Activated CD8-positive, alpha-beta memory T cell treated with anti-CD3 and anti-CD28 coated beads, Interleukin-2, amount 50 U/mL, for 1 hour (primary cell): ENCODE measurements around the gene IYD.
"Not testable (repeated sequence)": the region's sequence is repeated elsewhere in the genome, so short reads cannot be mapped to it uniquely, and the experiment has no call there.

Experiments
- DNase-seq: peaks from one replicate; pipeline ENCODE4 v3.0.0-alpha.2; 2020; ENCODE audit errors: extremely low read depth

Gene IYD

DNA sequence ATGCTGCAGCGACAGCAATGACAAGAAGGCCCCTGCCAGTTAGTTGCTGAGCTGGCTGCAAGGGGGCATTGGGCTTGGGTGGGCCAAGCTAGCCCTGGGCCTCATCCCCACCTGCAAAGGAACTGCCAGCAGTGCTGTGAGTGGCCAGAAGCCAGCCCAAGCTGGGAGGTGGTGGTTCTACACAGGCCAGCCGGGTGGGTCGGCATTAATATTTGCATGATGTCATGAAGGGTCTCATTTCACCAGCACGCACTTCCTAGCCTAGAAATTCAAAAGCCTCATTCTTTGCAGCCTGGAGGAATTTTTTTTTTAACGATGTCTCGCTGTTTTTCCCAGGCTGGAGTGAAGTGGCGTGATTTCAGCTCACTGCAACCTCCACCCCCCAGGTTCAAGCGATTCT lies 62.0 kb downstream of the IYD start:
- DNase-seq, result no peak

DNA sequence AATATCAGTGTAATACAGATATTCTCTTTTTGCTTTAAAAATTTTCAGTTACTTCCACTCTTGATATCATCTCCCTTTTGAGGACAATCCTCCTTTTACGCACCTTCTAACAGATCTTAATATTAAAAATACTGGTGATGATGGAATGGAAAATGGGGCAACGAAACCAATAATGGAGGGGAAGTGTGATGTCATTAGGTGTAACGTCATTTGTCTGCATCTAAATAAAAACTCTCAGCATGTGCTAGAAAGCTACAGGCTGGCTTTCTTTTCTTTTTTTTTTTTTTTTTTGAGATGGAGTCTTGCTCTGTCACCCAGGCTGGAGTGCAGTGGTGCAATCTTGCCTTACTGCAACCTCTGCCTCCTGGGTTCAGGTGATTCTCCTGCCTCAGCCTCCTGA lies 66.5 kb downstream of the IYD start:
- no peak for DNase-seq

DNA sequence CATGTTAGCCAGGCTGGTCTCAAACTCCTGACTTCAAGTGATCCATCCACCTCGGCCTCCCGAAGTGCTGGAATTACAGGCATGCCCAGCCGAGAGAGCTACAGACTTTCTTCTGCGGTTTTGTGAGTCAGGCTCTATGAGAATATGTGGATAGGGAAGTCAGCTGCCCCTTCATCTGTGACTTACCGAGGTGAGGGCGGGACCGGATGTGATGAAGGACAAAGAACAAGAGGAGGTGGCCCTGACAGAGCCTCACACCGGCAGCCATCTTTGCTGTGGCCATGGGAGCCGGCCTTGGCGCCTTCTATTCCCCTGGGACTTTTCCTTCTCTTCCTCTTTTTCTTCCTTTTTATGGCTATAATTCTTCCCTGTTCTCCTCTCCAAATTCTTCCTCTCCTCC lies 67.0 kb downstream of the IYD start:
- no peak for DNase-seq

DNA sequence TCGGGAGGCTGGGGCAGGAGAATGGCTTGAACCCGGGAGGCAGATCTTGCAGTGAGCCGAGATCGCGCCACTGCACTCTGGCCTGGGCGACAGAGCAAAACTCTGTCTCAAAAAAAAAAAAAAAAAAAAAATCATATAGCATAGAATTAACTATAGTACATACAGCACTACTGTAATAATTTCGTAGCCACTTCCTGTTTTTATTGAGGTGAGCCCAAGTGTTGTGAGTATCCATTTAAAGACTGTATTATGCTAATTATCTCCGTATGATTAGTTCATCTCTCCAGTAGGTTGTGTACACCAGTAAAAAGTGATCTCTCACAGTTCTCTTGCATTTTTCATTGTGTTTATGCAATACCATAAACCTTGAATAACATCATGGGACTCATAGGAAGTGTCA lies 70.6 kb downstream of the IYD start:
- no peak for DNase-seq

DNA sequence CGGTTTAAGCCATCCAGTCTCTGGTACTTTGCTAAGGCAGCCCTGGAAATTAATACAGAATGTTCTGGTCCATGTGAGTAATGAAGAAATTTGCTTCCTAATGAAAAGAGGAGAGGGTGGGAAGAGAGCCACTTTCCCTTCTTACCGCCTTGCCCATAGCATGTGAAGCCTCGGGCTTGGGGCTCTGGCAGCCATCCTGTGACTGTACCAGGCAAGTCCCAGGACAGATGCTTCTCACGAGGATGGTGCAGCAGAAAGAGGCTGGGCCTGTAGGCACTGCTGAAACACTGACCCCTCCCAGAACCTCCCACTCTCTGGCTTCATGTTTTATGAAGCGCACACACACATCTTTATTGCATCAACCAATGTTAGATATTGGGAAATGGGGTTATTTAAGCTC lies 74.8 kb downstream of the IYD start:
- DNase-seq, result no peak

DNA sequence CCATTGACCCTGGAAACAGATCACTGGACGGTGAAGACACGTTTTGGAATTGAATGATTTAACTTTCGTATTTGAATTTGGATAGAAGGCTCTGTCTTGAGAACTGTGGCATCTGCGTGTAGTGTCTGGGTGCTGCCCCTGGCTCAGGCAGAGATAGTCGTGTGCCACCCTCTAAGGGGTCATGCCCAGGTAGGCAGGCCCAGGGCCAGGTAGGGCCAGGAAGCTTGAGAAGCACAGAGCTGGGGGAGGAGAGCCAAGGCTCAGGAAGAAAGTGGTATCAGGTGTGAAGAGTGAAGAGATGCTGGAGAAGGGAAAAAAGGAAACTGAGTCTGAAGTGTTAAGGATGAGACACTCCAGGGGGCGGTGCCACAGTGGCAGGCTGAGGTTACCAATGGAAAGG lies 75.5 kb downstream of the IYD start:
- no peak for DNase-seq

DNA sequence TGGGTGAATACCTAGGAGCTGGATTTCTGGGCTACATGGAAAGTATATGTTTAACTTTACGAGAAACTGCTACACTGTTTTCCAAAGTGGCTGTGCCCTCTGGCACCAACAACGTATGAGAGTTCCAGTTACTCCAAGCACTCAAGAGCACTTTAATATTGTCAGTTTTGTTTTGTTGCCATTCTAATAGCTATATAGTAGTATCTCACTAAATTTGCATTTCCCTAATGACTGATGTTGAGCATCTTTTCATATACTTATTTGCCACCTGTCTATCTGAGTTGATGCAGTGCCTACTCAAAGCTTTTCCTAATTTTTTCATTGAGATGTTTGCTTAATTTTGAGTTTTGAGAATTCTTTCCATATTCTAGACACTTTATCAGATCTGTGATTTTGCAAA lies 76.7 kb downstream of the IYD start:
- DNase-seq, result no peak

DNA sequence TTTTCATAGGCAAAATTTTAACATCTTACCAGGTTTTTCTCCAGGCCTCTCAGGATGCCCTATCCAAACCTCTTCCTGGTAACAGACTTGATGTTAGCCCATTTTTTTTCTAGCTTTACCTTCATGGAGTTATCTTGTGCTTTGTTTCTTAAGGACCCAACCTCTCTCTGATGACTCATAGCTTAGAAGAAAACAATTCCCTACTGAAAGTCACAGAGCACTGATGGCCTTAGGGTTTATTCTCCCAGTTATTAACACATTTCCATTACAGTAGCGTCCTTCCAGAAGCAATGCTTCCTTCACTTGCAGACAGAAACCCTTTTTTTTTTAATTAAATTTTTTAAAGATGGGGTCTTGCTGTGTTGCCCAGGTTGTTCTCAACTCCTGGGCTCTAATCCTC lies 79.4 kb downstream of the IYD start:
- DNase-seq, result no peak

DNA sequence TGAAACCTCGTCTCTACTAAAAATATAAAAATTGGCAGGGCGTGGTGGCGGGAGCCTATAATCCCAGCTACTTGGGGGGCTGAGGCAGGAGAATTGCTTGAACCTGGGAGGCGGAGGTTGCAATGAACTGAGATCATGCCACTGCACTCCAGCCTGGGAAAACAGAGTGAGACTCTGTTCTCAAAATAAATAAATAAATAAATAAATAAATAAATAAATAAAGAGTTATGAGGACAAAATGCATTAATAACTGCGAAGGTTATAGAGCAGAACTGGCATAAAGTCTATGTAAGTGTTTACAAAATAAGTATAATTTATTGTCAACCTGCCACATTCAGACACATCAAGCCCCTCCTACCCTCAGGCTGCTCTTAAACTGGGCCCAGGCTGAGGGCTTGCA lies 80.2 kb downstream of the IYD start:
- not testable (repeated sequence) for DNase-seq

DNA sequence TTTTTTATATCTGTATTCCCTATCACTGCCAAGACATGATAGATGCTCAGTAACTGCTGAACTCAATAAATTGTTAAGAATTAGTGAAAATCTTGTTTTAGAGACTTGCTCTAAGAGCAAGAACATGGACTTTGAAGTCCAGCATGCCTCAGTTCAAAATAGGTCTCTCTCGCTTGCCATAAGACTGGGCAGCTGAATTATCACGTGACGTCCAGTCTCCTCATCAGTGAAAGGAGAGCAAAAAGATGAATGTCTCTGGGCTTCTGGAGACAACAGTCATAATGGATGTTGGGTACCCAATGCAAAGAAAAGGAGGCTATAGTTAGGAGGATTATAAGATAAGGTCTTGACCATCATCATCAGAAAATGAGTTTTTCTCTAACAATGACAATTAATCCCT lies 82.1 kb downstream of the IYD start:
- DNase-seq, result no peak

DNA sequence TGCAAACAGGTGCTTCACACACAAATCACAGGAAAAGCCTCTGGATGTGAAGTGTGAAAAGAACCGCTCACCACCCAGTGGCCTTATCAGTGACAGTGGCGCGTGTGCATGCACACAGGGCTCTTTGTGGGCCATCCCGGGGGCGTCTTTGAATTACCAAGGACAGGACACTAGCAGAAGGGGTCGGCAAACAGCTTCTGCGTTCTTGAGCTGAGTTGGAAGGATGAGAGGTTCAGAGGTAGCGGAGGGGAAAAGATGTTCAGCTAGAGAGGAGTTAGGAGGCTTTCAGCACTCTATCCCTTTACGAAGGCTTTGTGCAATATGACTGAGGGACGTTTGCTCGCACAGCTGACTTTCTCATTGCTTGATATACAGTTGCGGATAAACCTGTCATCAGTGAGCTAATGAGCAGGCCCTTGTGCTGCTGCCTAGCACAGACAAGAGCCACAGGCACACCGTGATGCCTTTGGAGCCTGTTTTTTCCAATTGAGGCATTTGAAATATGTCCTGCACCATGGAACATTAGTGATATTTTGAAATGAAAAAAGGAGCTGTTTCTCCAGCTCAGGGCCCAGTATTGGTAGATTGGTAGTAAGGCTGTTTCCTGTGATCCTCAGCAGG lies 83.1 kb downstream of the IYD start:
- DNase-seq, result no peak

DNA sequence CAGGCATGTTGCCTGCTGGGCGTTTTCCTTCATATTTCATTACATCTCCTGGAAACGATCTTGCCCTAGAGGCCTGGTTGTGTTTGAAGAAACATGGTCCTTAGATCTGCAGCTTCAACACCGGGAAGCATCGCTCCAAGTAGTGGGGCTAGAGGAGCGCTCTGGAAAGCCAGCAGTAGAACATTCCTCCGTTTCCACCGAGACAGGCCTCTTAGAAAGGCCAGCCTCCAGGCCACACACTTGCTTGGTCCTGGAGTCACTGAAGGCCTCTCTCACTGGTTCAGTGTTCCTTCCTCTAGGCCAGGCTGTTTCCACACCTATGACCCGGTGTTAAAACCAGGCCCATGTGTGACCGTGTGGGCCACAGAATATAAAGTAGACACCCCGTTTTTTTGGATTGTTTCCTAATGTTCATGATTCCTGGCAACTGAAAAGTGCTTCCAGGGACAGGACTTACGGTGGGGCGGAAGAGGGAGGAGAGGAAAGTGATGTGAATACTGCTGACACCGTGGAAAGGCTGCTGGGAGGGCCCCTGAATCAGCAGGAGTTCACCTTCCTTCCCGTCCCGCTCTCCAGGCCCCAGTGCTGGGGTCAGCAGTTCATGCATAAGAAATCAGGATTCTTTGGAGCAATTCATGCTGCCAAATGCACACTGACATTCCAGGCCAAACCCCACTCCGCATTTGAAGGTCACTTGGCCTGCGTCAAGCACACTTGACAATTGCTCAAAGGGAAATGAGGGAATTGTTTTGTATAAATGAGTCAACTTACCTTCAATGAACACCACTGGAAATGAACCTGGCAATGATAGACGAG lies 83.8 kb downstream of the IYD start:
- DNase-seq, result no peak

DNA sequence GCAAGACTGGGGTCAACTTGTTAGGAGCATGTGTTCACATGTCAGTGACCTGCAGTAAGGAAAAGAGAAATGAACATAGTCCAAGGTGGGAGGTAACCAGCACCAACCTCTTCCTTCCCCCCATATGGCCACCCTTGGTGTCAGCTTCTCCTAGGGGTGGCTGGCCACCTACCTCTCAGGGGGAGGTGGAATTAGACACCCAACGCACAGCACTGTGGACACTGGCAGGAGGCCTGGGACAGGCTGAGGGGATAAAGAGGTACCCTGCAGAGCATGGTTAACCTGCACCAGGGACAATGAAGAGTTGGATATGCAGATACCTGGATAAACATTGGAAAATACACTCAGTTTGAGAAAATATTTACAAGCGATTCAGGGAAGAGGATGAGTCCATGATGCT lies 84.5 kb downstream of the IYD start:
- no peak for DNase-seq
